Psoas muscle (tissue), 8 donors: ENCODE measurements around the gene NOTCH1. TPM values are rescaled to one million over a fixed set of nuclear protein-coding genes. Genes with fewer than 3 reads are reported as not detected.

ENCODE experiments used
- ATAC-seq, 4 donors: fragments of 200-7000 bp; cut with Tn5 transposase; one replicate each; pipeline ENCODE4 v1.9.1; 2020; ENCODE audit warnings: moderate library complexity in 3 of 4, mild to moderate bottlenecking in 2 of 4
- DNase-seq, 2 donors: peaks; one replicate each; pipeline ENCODE4 v3.0.0-alpha.2; 2020
- H3K27ac ChIP-seq: fragments of 200-600 bp; one replicate; pipeline ENCODE4 v1.8.0; 2022
- H3K27me3 ChIP-seq, 3 donors: fragments of 200-600 bp in 1 of 3; one replicate each; pipeline versions ENCODE4 v1.6.1 to v1.8.0; 2013 to 2022; ENCODE audit warnings: low read length in 2 of 3, mild to moderate bottlenecking in 2 of 3, moderate library complexity in 1 of 3; ENCODE audit not compliant: insufficient read depth in 3 of 3
- H3K36me3 ChIP-seq, 2 donors: fragments of 200-600 bp in 1 of 2; one replicate each; pipeline versions ENCODE4 v1.6.1 to v1.8.0; 2013 to 2022; ENCODE audit warnings: low read depth in 1 of 2, mild to moderate bottlenecking in 1 of 2, moderate library complexity in 1 of 2; ENCODE audit not compliant: insufficient read depth in 1 of 2
- H3K4me1 ChIP-seq: fragments of 200-600 bp; one replicate; pipeline ENCODE4 v1.8.0; 2022
- H3K4me3 ChIP-seq: fragments of 200-600 bp; one replicate; pipeline ENCODE4 v1.8.0; 2022; ENCODE audit warnings: mild to moderate bottlenecking
- H3K9me3 ChIP-seq: fragments of 200-600 bp; one replicate; pipeline ENCODE4 v1.8.0; 2022
- CTCF ChIP-seq: fragments of 200-600 bp; IDR thresholded peaks from one replicate; pipeline ENCODE4 v1.8.0; 2022; ENCODE audit warnings: antibody characterized with exemption
- WGBS, 3 donors: extraction: QIAGEN DNeasy Blood & Tissue Kit; methylation state at CpG; one replicate each; pipeline versions ENCODE4 v1.1.6 to v1.1.7; 2013; 5-methylcytosine and 5-hydroxymethylcytosine counted together
- intact Hi-C, 2 donors: fragments of 100-400 bp; cut with DNase I; formaldehyde crosslinking; loops; one replicate each; pipeline versions ENCODE4 v1.11.0 to v1.14.2; 2022
- polyA plus RNA-seq, 3 donors: library from polyadenylated mRNA; stranded (reverse); fragments of 200-250 nt; gene quantifications; one replicate each; pipeline ENCODE4 v1.2.3, GENCODE V29; 2013
- total RNA-seq, 4 donors: library from RNA; stranded (reverse); fragmentation: NEBNext Ultra II Directional in 2 of 4; extraction: Animal tissue kit (Norgen Biotek cat#: 25700) in 2 of 4; gene quantifications; one replicate each; pipeline versions ENCODE4 v1.2.1 to v1.2.4, GENCODE V29; 2021 to 2023
- donor health status: healthy with polysubstance abuse.
- donor health status: DM: no; HTN: no; CAD: no; lungs with moderate emphysema.
- donor health status: Bipolar disorder and iron deficiency.
- donor health status: healthy.
- donor health status: DM: yes; HTN: yes; CAD: no.
- donor health status: DM: no; HTN: no; CAD: no.
- donor health status: DM: no; HTN: no; CAD: no.
- donor health status: DM: yes; HTN: yes; CAD: no.

Gene NOTCH1
- total and polyA plus RNA-seq, 7 donors, result 1.8 to 15.4 (median 8.7) TPM

DNA sequence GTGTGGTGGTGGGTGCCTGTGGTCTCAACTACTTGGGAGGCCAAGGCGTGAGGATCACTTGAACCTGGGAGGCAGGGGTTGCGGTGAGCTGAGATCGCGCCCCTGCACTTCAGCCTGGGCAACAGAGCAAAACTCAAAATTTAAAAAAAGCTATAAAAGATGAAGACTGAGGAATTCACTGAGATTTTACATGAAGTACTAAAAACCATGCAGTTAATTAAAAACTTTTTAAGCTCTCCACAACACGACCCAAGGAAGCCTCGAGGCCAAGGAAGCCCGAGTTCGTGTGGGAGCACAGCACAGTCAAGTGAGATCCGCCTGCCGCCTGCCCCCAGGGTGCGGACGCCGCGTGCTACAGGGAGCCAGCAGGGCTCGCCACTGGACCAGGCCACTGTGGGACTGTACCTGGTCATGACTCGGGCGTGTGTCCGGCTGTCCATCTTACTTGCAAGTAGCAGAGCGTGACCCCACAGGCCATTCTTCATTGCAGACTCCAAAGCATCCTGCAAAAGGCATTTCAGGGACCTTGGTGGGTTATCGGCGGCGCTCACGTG, 85.0 kb downstream of the NOTCH1 start:
- DNase-seq (no peak), ATAC-seq (no peak)
- H3K27ac ChIP-seq, result no peak overlapping the region
- no peak for TF ChIP-seq CTCF
- no peaks in the 10 kb centered on the region for H3K9me3 ChIP-seq
- intact Hi-C loops, result no loop called here
- no peaks in the 10 kb centered on the region for H3K27me3 ChIP-seq
- 94 to 96% (median 95%) methylated on average over 23 of the region's 23 CpGs for WGBS, 3 donors
- no peaks in the 10 kb centered on the region for H3K4me1 ChIP-seq
- no peak overlapping the region for H3K4me3 ChIP-seq
- peaks cover 3 to 100% of the 10 kb centered on the region in 2 donors for H3K36me3 ChIP-seq

GRCh38 chr9:136459425-136459824, 86.4 kb downstream of the NOTCH1 start:
- Histone ChIP-seq H3K4me3 (no peak overlapping the region), H3K4me1 (no peaks in the 10 kb centered on the region), H3K27me3 (no peaks in the 10 kb centered on the region), H3K27ac (no peak overlapping the region), H3K9me3 (no peaks in the 10 kb centered on the region), H3K36me3 (peaks cover 6 to 100% of the 10 kb centered on the region in 2 donors)
- 93 to 95% (median 94%) methylated on average over 28 of the region's 28 CpGs for WGBS, 3 donors
- DNase-seq, result no peak
- no peak for ATAC-seq
- TF ChIP-seq CTCF, result no peak
- intact Hi-C loops, result no loop called here

- Histone ChIP-seq H3K4me3 (no peak overlapping the region), H3K27ac (no peak overlapping the region), H3K27me3 (no peaks in the 10 kb centered on the region), H3K36me3 (peaks cover 7 to 100% of the 10 kb centered on the region in 2 donors), H3K4me1 (no peaks in the 10 kb centered on the region), H3K9me3 (no peaks in the 10 kb centered on the region)
- no peak for TF ChIP-seq CTCF
- WGBS, 3 donors, result 95 to 98% (median 95%) methylated on average over 24 of the region's 24 CpGs
- DNase-seq (no peak), ATAC-seq (no peak)
- intact Hi-C loops, result no loop called here
These were observed 88.5 kb downstream of the NOTCH1 start for GRCh38 chr9:136457326-136457725.

- no peak for ATAC-seq
These were observed 89.6 kb downstream of the NOTCH1 start for GRCh38 chr9:136456258-136456657.

More at GRCh38 chr9:136456258-136456657, 89.6 kb downstream of the NOTCH1 start:
- H3K36me3 ChIP-seq, result peaks cover 7 to 100% of the 10 kb centered on the region in 2 donors
- H3K27ac ChIP-seq, result no peak overlapping the region
- H3K4me3 ChIP-seq, result no peak overlapping the region
- H3K4me1 ChIP-seq, result no peaks in the 10 kb centered on the region
- H3K9me3 ChIP-seq, result no peaks in the 10 kb centered on the region
- intact Hi-C loops, result no loop called here
- 76 to 90% (median 78%) methylated on average over 9 of the region's 9 CpGs for WGBS, 3 donors
- DNase-seq, result no peak
- no peaks in the 10 kb centered on the region for H3K27me3 ChIP-seq
- TF ChIP-seq CTCF, result no peak
